HuH-7.5 (cell line): ENCODE measurements around the gene STK32A.

Experiments used
- DNase-seq: peaks from one replicate; pipeline ENCODE4 v3.0.0; 2011; ENCODE audit warnings: low spot score

STK32A gene

DNA sequence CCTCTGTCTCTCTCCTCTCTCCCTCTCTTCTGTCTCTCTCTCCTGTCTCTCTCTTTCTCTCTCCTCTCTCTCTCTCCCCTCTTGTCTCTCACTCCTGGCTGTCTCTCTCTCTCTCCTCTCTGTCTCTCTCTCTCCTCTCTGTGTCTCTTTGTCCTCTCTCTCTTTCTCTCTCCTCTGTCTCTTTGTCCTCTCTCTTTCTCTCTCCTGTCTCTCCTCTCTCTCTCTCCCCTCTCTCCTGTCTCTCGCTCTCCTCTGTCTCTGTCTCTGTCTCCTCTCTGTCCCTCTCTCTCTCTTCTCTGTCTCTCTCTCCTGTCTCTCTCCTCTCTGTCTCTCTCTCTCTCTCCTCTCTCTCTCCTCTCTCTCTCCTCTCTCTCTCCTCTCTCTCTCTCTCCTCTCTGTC, 25.0 kb downstream of the STK32A start:
- DNase-seq = no peak

DNA sequence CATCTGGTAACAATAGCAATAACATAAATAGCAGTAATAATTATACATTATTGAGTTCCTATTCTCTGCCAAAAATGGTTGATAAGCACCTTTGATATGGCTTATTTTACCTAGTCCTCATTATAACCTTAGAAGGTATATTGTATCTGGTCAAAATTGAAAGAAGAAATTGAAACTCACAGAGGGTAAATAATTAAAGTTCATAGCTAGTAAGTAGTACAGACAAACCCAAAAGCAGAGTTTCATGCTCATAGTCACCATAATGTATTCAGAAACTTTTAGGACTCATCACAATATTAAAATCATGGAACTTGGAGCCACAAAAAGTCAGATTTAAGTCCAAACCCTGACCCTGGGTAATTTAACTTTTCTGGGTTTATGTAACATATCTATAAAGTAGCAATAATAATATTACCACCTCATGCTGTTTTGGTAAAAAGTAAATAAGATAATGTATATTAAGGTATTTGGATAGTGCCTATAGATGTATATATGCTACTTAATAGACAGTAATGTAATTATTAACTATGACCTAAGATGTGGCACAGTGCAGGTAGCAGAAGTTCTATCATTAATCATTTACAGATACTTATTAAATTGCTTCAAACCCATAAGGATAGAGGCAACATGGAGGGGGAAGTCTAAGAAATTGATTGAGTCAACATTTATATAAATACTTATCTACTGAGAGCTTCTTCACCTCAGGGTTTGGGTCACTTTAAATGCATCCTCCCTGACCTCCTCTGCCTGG, 32.4 kb downstream of the STK32A start:
- DNase-seq = no peak

- DNase-seq = no peak
Observed at GRCh38 chr5:147276497-147276896, 41.7 kb downstream of the STK32A start.

GRCh38 chr5:147286296-147286695, 51.5 kb downstream of the STK32A start:
- DNase-seq = no peak

GRCh38 chr5:147287110-147287509, 52.3 kb downstream of the STK32A start:
- DNase-seq = no peak

GRCh38 chr5:147290261-147290660, 55.4 kb downstream of the STK32A start:
- no peak for DNase-seq

DNA sequence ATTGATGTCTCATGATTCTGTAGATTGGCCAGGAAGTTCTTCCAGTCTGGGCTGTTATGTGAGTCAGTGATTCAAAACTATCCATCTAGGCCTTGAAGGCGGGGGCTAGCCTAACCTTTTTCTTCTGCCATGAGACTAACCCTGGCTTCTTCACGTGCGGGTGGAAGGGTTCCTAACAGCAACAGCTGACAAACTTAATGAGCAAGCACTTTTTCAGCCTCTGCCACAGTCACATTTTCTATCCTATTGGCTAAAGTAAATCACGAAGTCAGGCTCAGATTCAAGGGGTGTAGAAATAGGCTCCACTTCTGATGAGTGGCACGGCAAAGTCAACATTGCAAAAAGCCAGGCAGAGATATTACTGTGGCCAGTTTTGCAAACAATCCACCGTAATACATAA, 68.4 kb downstream of the STK32A start:
- no peak for DNase-seq

DNA sequence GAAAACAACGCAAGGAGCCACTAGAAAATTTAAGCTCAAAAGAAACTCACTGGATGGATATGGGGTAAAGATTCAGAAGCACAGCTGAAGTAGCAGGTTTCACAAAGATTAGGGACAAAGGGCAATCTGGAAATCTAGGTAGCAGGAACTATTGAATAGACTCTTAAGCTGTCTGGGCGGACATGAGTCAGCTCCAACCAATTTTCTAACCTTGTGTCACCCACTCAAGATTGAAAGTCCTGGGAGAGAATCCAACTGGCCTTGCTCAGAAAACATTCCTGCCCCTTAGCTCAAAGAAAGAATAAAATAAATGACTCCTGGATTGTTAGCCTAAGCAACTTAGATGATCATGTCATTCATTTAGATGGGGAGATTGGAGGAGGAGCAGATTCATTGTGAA, 69.2 kb downstream of the STK32A start:
- DNase-seq = no peak

DNA sequence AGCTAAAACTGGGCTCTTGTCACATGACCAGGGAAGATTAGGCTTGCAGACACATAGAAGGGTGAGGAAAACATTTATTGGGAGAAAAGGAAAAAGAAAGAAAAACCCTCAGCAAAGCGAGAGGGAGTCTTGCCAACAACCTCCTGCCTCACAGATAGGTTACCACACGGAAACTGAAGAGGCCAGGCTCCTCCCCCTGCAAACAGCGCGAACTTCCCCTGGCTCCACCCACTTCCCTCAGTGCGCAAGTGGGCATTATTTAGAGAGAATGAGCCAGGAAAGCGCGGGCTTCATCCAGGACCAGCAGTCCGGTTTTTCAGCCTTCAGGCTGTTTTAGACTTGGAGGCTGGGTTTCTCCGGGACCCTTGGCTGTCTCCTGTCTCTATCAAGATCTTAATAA, 70.3 kb downstream of the STK32A start:
- DNase-seq = no peak

GRCh38 chr5:147306351-147306750, 71.5 kb downstream of the STK32A start:
- no peak for DNase-seq

DNA sequence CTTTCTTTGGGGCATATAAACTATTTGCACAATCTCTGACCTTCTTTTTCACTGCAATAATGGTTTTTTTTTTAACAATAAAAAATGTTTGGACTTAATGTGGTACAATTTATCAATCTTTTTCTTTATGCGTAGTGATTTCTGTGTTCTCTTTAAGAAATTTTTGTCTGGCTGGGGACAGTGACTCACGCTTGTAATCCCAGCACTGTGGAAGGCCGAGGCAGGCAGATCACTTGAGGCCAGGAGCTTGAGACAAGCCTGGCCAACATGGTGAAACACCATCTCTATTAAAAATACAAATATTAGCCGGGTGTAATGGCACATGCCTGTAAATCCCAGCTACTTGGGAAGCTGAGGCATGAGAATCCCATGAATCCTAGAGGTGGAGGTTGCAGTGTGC, 72.3 kb downstream of the STK32A start:
- no peak for DNase-seq

- DNase-seq = no peak
Observed at GRCh38 chr5:147309621-147310020, 74.8 kb downstream of the STK32A start.

DNA sequence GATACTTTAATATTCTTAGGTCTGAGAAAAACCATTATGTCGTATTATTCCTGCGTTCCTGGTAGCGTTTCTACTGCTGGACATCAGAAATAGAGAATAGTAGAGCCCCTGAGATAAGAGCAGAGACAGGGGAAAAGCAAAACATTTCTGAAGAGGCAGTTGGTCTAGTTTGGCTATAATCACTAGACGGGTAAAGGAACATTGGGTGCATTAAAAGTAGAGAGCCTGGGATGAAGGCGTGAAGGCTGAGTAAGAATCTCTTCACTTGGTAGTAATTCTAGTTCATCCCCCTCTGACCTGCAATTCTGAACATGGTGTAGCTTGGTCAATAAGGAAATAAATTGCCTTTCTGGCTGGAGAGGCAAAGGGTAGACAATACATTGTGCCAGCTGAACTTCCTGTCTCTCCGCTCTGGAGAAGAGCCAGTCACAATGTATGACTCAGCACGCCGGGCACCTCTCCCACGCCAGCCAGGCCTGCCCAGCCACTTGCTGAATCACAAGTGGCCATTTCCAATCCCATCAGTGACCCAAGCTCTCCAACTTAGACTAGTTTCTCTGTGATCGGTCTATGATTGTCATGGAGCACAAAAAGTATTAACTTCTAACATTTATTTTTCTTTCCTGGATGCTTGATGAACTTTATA, 75.4 kb downstream of the STK32A start:
- no peak for DNase-seq

GRCh38 chr5:147317978-147318684, 83.3 kb downstream of the STK32A start:
- DNase-seq = no peak

DNA sequence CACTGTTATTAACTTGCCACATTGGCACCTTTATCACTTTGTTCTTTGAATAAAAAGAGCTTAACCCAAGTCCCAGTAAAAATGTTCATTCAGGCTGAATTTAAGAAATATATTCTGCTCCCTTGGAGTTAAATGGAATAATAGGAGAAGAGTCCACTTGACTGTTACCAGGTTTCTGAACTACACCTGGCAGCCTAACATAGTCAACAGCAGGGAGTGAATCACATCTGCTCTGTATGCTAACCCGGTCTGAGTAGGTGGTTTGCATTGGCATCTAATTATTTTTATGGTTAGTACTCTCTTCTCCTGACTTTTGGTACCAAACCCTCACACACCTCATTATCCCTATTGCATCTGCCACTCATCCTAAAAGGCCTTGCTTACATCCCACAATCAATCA, 86.7 kb downstream of the STK32A start:
- no peak for DNase-seq

DNA sequence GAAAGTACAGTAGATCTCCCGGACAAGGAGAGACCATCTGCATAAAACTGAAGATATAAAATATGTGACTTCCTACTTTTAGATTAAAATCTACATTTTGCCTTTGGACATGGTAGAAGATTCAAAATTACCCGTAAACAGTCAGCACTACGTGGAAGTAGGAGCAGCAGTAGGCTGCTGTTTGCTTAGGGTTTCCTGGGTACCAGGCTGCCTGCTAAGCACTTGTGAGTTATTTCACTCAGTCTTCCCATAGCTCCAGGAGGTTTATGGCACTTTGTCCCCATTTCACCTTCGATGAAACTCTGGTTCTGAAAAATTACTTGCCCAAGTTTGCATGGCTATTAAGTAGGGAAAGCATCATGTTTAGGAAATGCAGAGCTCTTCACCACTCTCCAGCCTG, 92.6 kb downstream of the STK32A start:
- no peak for DNase-seq

DNA sequence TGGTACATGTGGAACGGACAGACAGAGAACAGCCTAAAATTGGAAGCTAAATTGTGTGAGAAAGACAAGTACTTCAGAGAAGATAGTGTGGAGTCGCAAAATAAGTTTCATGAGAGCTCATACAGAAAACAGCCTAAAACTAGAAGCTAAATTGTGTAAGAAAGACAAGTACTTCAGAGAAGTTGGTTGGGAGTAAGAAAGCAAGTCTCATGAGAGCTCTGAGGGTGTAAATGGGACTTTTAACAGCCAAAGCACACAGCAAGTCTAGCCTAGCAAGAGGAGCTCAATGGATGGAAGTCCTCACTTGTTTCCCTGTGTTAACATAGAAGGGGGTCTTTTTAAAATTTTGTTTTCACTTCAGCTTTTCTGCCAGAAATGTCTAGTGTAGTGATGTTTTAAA, 93.1 kb downstream of the STK32A start:
- no peak for DNase-seq

- no peak for DNase-seq
Observed at GRCh38 chr5:147332658-147333057, 97.8 kb downstream of the STK32A start.

GRCh38 chr5:147336876-147337275, 102.0 kb downstream of the STK32A start:
- DNase-seq = no peak

DNA sequence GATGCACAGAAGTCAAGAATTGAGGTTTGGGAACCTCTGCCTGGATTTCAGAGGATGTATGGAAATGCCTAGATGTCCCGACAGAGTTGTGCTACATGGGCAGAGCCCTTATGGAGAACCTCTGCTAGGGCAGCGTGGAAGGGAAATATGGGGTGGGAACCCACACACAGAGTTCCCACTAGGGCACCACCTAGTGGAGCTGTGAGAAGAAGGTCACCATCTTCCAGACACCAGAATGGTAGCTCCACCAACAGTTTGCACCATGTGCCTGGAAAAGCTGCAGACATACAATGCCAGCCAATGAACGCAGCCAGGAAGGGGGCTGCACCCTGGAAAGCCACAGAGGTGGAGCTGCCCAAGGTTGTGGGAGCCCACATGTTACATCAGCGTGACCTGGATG, 104.5 kb downstream of the STK32A start:
- DNase-seq = no peak

GRCh38 chr5:147340941-147341340, 106.1 kb downstream of the STK32A start:
- no peak for DNase-seq

- no peak for DNase-seq
Observed at GRCh38 chr5:147341345-147341744, 106.5 kb downstream of the STK32A start.

GRCh38 chr5:147344861-147345260, 110.0 kb downstream of the STK32A start:
- DNase-seq = no peak
